K562 (cell line): Measurements from ENCODE around the gene BANF2. TPM values are rescaled to one million over a fixed set of nuclear protein-coding genes. Genes with fewer than 3 reads are reported as not detected.

Source experiments
- ATAC-seq: fragments of 200-7000 bp; cut with Tn5 transposase; 3 replicates; pipeline ENCODE4 v1.9.1; 2020; ENCODE audit warnings: moderate library complexity
- BruUV-seq: library from RNA; stranded (reverse); fragments of 400-500 nt; replicated peaks from 2 replicates; lab custom pipeline; 2021; lab: Mats Ljungman, UMichigan
- CTCF ChIA-PET: fragments of 300-600 bp; formaldehyde crosslinking; extraction: SDS; loops from one replicate; lab custom pipeline; 2021; ENCODE audit warnings: low intra/inter-chr PET ratio; lab: Yijun Ruan, JAX
- POLR2A ChIA-PET: fragments of 300-600, 350-650 bp; sonication (Branson Sonifier 250); formaldehyde crosslinking; extraction: SDS; loops from one replicate; lab custom pipeline; 2021; ENCODE audit warnings: antibody characterized with exemption, inconsistent platforms; lab: Yijun Ruan, JAX
- DNase-seq, 4 experiments: peaks; one replicate each; pipeline versions ENCODE4 v3.0.0 to v3.0.0-alpha.2; 2011 to 2018; ENCODE audit warnings: low spot score in 3 of 4, mixed read lengths in 3 of 4; ENCODE audit errors: extremely low read depth in 1 of 4
- FAIRE-seq: peaks from 2 replicates; lab custom pipeline; 2011; peaks lifted over from hg19 to GRCh38; lab: Jason Lieb, UNC
- H2AFZ ChIP-seq: 2 replicates; pipeline ENCODE4 v1.6.0; 2011; ENCODE audit warnings: low read depth, low read length, control low read depth, inconsistent platforms
- H3K27ac ChIP-seq: fragments of 200-600 bp; 3 replicates; pipeline ENCODE4 v1.8.0; 2011; ENCODE audit warnings: low read depth, mild to moderate bottlenecking, control low read depth, inconsistent platforms, low read length, moderate library complexity, mixed read lengths; ENCODE audit errors: extremely low read depth
- H3K27me3 ChIP-seq, 2 experiments: fragments of 300-600 bp in 1 of 2; 2 replicates in 1 of 2; 3 replicates in 1 of 2; pipeline versions ENCODE4 v1.6.0 to v1.8.0; 2011; ENCODE audit warnings: inconsistent platforms in 2 of 2, low read length in 2 of 2, mild to moderate bottlenecking in 1 of 2, mixed read lengths in 1 of 2, moderate library complexity in 1 of 2; ENCODE audit not compliant: control insufficient read depth in 2 of 2, insufficient read depth in 2 of 2
- H3K36me3 ChIP-seq: fragments of 300-600 bp; 3 replicates; pipeline ENCODE4 v1.8.0; 2011; ENCODE audit warnings: mild to moderate bottlenecking, low read length, inconsistent platforms; ENCODE audit not compliant: control insufficient read depth, insufficient read depth
- H3K4me1 ChIP-seq, 2 experiments: fragments of 200-600 bp in 1 of 2; replicated peaks in 1 of 2; 2 replicates in 1 of 2; 3 replicates in 1 of 2; pipeline versions ENCODE4 v1.5.1 to v1.8.0; 2011; ENCODE audit warnings: inconsistent platforms in 2 of 2, low read length in 2 of 2, mild to moderate bottlenecking in 1 of 2, mixed read lengths in 1 of 2, moderate library complexity in 1 of 2; ENCODE audit not compliant: control insufficient read depth in 2 of 2, insufficient read depth in 2 of 2
- H3K4me2 ChIP-seq: 2 replicates; pipeline ENCODE4 v1.6.1; 2011; ENCODE audit warnings: low read length, control low read depth, inconsistent platforms, mixed read lengths; ENCODE audit not compliant: insufficient read depth
- H3K4me3 ChIP-seq: fragments of 200-600 bp; sonication (generic), shearing (Covaris generic); 2 replicates; pipeline ENCODE4 v1.5.1; 2016; ENCODE audit warnings: control low read depth, inconsistent platforms
- H3K79me2 ChIP-seq: fragments of 200-600 bp; 3 replicates; pipeline ENCODE4 v1.8.0; 2011; ENCODE audit warnings: low read length, inconsistent platforms; ENCODE audit not compliant: control insufficient read depth, insufficient read depth
- H3K9ac ChIP-seq, 2 experiments: 2 replicates each; pipeline versions ENCODE4 v1.6.0 to v1.6.1; 2011; ENCODE audit warnings: low read depth in 2 of 2, low read length in 2 of 2, control low read depth in 1 of 2, inconsistent platforms in 1 of 2, mild to moderate bottlenecking in 1 of 2, mixed read lengths in 1 of 2; ENCODE audit not compliant: insufficient read depth in 1 of 2
- H3K9me1 ChIP-seq: one replicate; pipeline ENCODE4 v1.6.0; 2011; ENCODE audit warnings: inconsistent platforms, mild to moderate bottlenecking, low read length, moderate library complexity; ENCODE audit not compliant: control insufficient read depth, insufficient read depth
- H3K9me3 ChIP-seq: replicated peaks from 2 replicates; pipeline ENCODE4 v1.5.1; 2011; ENCODE audit warnings: low read depth, low read length, inconsistent platforms; ENCODE audit not compliant: control insufficient read depth, insufficient read depth
- H4K20me1 ChIP-seq: replicated peaks from 2 replicates; pipeline ENCODE4 v1.6.1; 2011; ENCODE audit warnings: low read length, inconsistent platforms, mixed read lengths; ENCODE audit not compliant: control insufficient read depth, insufficient read depth
- LEF1 ChIP-seq: fragments of 450-650 bp; IDR thresholded peaks from 2 replicates; pipeline ENCODE4 v1.6.1; 2016; ENCODE audit warnings: mild to moderate bottlenecking
- MAFF ChIP-seq: IDR thresholded peaks from 2 replicates; pipeline ENCODE4 v1.6.1; 2012; ENCODE audit warnings: low read length, improper control_type of control experiment
- MTA3 ChIP-seq: fragments of 450-650 bp; formaldehyde crosslinking; IDR thresholded peaks from 2 replicates; pipeline ENCODE4 v1.6.1; 2017; ENCODE audit warnings: mild to moderate bottlenecking, borderline replicate concordance
- NFRKB ChIP-seq: fragments of 450-650 bp; IDR thresholded peaks from 2 replicates; pipeline ENCODE4 v1.6.1; 2016; ENCODE audit warnings: low read depth
- SIN3A ChIP-seq, 2 experiments: fragments of 150-350 bp in 1 of 2; IDR thresholded peaks; 2 replicates each; pipeline ENCODE4 v1.6.1; 2011 to 2016; ENCODE audit warnings: borderline replicate concordance in 2 of 2, low read depth in 2 of 2, low read length in 2 of 2, mild to moderate bottlenecking in 2 of 2, moderate library complexity in 2 of 2; ENCODE audit not compliant: control insufficient read depth in 1 of 2
- SMARCE1 ChIP-seq: fragments of 450-650 bp; IDR thresholded peaks from 2 replicates; pipeline ENCODE4 v1.7.1; 2016; ENCODE audit warnings: mild to moderate bottlenecking
- ZKSCAN8 ChIP-seq: fragments of 200-800 bp; sonication (Bioruptor generic); IDR thresholded peaks from 2 replicates; pipeline ENCODE4 v1.6.1; 2016; ENCODE audit warnings: missing genetic modification characterization, missing compliant biosample characterization
- ZNF217 ChIP-seq: sonication (generic); formaldehyde crosslinking; IDR thresholded peaks from 2 replicates; pipeline ENCODE4 v1.8.0; 2022; ENCODE audit warnings: mild to moderate bottlenecking, missing genetic modification reagents
- ZNF740 ChIP-seq, 3 experiments: fragments of 200-800 bp in 1 of 3; sonication (Bioruptor generic) in 1 of 3; sonication (generic) in 1 of 3; formaldehyde crosslinking in 1 of 3; IDR thresholded peaks; 2 replicates each; pipeline versions ENCODE4 v1.6.1 to v1.8.0; 2016 to 2022; ENCODE audit warnings: mild to moderate bottlenecking in 2 of 3, missing compliant biosample characterization in 2 of 3, missing genetic modification characterization in 2 of 3, missing genetic modification reagents in 1 of 3
- ZSCAN32 ChIP-seq: fragments of 450-650 bp; formaldehyde crosslinking; IDR thresholded peaks from 2 replicates; pipeline ENCODE4 v1.4.0; 2020; ENCODE audit warnings: mild to moderate bottlenecking, moderate library complexity
- WGBS: fragments of 100-300 bp; shearing (Covaris generic); methylation state at CpG from one replicate; pipeline ENCODE4 v1.1.6; 2016; ENCODE audit warnings: low coverage, mixed read lengths; ENCODE audit not compliant: insufficient coverage; ENCODE audit errors: missing lambda C conversion rate; 5-methylcytosine and 5-hydroxymethylcytosine counted together
- in situ Hi-C: fragments of 300-500 bp; cut with MboI; formaldehyde crosslinking; loops from 4 replicates; pipeline ENCODE4 v1.15.0; 2018; ENCODE audit warnings: inconsistent platforms, mixed read lengths
- intact Hi-C: fragments of 100-400 bp; cut with micrococcal nuclease; formaldehyde crosslinking; loops from 2 replicates; pipeline ENCODE4 v1.14.2; 2022
- polyA plus RNA-seq, 8 experiments: library from polyadenylated mRNA; depleted of rRNA in 4 of 8; stranded (reverse) in 5 of 8; unstranded in 3 of 8; fragments of >200 nt; fragmentation: Nextera tagmentation in 2 of 8; fragmentation: Illumina TruSeq in 1 of 8; extraction: Ambion mirVana in 2 of 8; extraction: Trizol in 1 of 8; gene quantifications; 2 replicates each; pipeline versions ENCODE4 v1.2.1 to v1.2.3, GENCODE V29; 2011 to 2014; ENCODE audit warnings: inconsistent platforms in 1 of 8, missing spikeins in 1 of 8
- total RNA-seq, 7 experiments: library from RNA; depleted of rRNA in 6 of 7; stranded (reverse); fragments of >200 nt in 6 of 7; fragmentation: Illumina TruSeq in 2 of 7; extraction: Trizol in 2 of 7; gene quantifications; 2 replicates each; pipeline versions ENCODE4 v1.2.1 to v1.2.3, GENCODE V29; 2011 to 2021; ENCODE audit warnings: low replicate concordance in 1 of 7
- TF ChIP-seq, protein P1 (sequence below): sonication (generic); formaldehyde crosslinking; IDR thresholded peaks from 2 replicates; pipeline ENCODE4 v1.8.0; 2022; ENCODE audit warnings: missing genetic modification reagents, mild to moderate bottlenecking, borderline replicate concordance

Gene BANF2
- total and polyA plus RNA-seq, 9 of the 15 experiments (the other 6 are each of a cell fraction or from before 2014, with no cell fraction given): not detected

- no peak for DNase-seq
- no peak for FAIRE-seq
- POLR2A ChIA-PET: no interaction called here
- Histone ChIP-seq H3K4me1 (no peaks in the 10 kb centered on the region), H2AFZ (no peak overlapping the region), H3K27ac (no peak overlapping the region)
- BruUV-seq: no TSS peak
- no peak for ATAC-seq
- no peak for TF ChIP-seq MTA3
- TF ChIP-seq ZSCAN32 (CRISPR knock-in tag): no peak
- TF ChIP-seq, protein P1, sequence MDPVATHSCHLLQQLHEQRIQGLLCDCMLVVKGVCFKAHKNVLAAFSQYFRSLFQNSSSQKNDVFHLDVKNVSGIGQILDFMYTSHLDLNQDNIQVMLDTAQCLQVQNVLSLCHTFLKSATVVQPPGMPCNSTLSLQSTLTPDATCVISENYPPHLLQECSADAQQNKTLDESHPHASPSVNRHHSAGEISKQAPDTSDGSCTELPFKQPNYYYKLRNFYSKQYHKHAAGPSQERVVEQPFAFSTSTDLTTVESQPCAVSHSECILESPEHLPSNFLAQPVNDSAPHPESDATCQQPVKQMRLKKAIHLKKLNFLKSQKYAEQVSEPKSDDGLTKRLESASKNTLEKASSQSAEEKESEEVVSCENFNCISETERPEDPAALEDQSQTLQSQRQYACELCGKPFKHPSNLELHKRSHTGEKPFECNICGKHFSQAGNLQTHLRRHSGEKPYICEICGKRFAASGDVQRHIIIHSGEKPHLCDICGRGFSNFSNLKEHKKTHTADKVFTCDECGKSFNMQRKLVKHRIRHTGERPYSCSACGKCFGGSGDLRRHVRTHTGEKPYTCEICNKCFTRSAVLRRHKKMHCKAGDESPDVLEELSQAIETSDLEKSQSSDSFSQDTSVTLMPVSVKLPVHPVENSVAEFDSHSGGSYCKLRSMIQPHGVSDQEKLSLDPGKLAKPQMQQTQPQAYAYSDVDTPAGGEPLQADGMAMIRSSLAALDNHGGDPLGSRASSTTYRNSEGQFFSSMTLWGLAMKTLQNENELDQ (CRISPR knock-in tag): no peak
- TF ChIP-seq SMARCE1: no peak
- no peak for TF ChIP-seq ZKSCAN8 (CRISPR knock-in tag)
- TF ChIP-seq ZNF740 (CRISPR knock-in tag; IDR thresholded peaks at IDR 0.05): no peak
- no peak for TF ChIP-seq ZNF740 (tag; IDR thresholded peaks at IDR 0.05)
- TF ChIP-seq ZNF217 (CRISPR knock-in tag): no peak
- no peak for TF ChIP-seq NFRKB
- no peak for TF ChIP-seq MAFF
- no peak for TF ChIP-seq LEF1
- TF ChIP-seq SIN3A (IDR thresholded peaks at IDR 0.05; ENCODE audit: borderline replicate concordance in 2 of 2, control insufficient read depth in 1 of 2, low read depth in 2 of 2, low read length in 2 of 2): no peak
- TF ChIP-seq, all 486 proteins: peak for 0
- Histone ChIP-seq H3K9me1 (no peaks in the 10 kb centered on the region), H3K4me2 (no peak overlapping the region), H3K9ac (no peak overlapping the region; a peak in 1 of 4 replicates), H3K36me3 (no peaks in the 10 kb centered on the region), H3K9me3 (no peaks in the 10 kb centered on the region), H3K79me2 (no peaks in the 10 kb centered on the region), H3K27me3 (peaks cover 9 to 37% of the 10 kb centered on the region in 2 experiments), H4K20me1 (no peaks in the 10 kb centered on the region), H3K4me3 (no peak overlapping the region)
- 4% methylated on average over 4 of the region's 6 CpGs for WGBS
- intact Hi-C loops: no loop called here
- in situ Hi-C loops: no loop called here
- CTCF ChIA-PET: no interaction called here
These were observed 33.2 kb downstream of the BANF2 start for GRCh38 chr20:17732907-17733521.
